Fibroblast of lung (primary cell): ENCODE data around the gene TNRC6A. TPM values are rescaled to one million over a fixed set of nuclear protein-coding genes. Genes with fewer than 3 reads are reported as not detected.

Experiments
- DNase-seq, 2 donors: peaks; one replicate each; pipeline versions ENCODE4 v3.0.0 to v3.0.0-alpha.2; 2010; ENCODE audit warnings: low read depth in 2 of 2
- H2AFZ ChIP-seq: 2 replicates; pipeline ENCODE4 v1.5.1; 2012; ENCODE audit warnings: low read length, control low read depth, inconsistent platforms
- H3K27ac ChIP-seq: 2 replicates; pipeline ENCODE4 v1.5.1; 2011; ENCODE audit warnings: low read length, control low read depth; ENCODE audit not compliant: insufficient read depth
- H3K27me3 ChIP-seq: 2 replicates; pipeline ENCODE4 v1.5.1; 2011; ENCODE audit warnings: mild to moderate bottlenecking, low read length; ENCODE audit not compliant: control insufficient read depth, insufficient read depth
- H3K36me3 ChIP-seq: 2 replicates; pipeline ENCODE4 v1.5.1; 2011; ENCODE audit warnings: low read length; ENCODE audit not compliant: control insufficient read depth, insufficient read depth
- H3K4me1 ChIP-seq: 2 replicates; pipeline ENCODE4 v1.5.1; 2011; ENCODE audit warnings: low read length; ENCODE audit not compliant: control insufficient read depth, insufficient read depth; ENCODE audit errors: extremely low read depth
- H3K4me2 ChIP-seq: 2 replicates; pipeline ENCODE4 v1.5.1; 2011; ENCODE audit warnings: low read length, control low read depth; ENCODE audit not compliant: insufficient read depth; ENCODE audit errors: extremely low read depth
- H3K4me3 ChIP-seq, 4 experiments: fragments of 200-600 bp in 1 of 4; sonication (generic) in 1 of 4; replicated peaks in 1 of 4; 2 replicates each; pipeline ENCODE4 v1.5.1; 2011 to 2016; ENCODE audit warnings: low read length in 4 of 4, low read depth in 3 of 4, mild to moderate bottlenecking in 3 of 4, control low read depth in 2 of 4, inconsistent platforms in 1 of 4, mixed read lengths in 1 of 4; ENCODE audit not compliant: insufficient read depth in 1 of 4; ENCODE audit errors: control extremely low read depth in 1 of 4
- H3K79me2 ChIP-seq: 2 replicates; pipeline ENCODE4 v1.5.1; 2012; ENCODE audit warnings: mild to moderate bottlenecking, low read length, inconsistent platforms; ENCODE audit not compliant: control insufficient read depth, insufficient read depth
- H3K9ac ChIP-seq: 2 replicates; pipeline ENCODE4 v1.5.1; 2011; ENCODE audit warnings: mild to moderate bottlenecking, low read length, control low read depth; ENCODE audit not compliant: insufficient read depth
- H3K9me3 ChIP-seq: 2 replicates; pipeline ENCODE4 v1.5.1; 2012; ENCODE audit warnings: low read depth, low read length; ENCODE audit not compliant: control insufficient read depth, insufficient read depth
- H4K20me1 ChIP-seq: 2 replicates; pipeline ENCODE4 v1.5.1; 2011; ENCODE audit warnings: low read length; ENCODE audit not compliant: control insufficient read depth, insufficient read depth; ENCODE audit errors: extremely low read depth
- EZH2 ChIP-seq: IDR thresholded peaks from 2 replicates; pipeline ENCODE4 v1.5.1; 2012; ENCODE audit warnings: low read length, control low read depth, mild to moderate bottlenecking; ENCODE audit errors: missing control alignments
- polyA plus RNA-seq, 2 donors: library from polyadenylated mRNA; depleted of rRNA in 1 of 2; stranded (reverse) in 1 of 2; unstranded in 1 of 2; fragments of >200 nt; gene quantifications; 2 replicates each; pipeline ENCODE4 v1.2.1, GENCODE V29; 2011 to 2012; ENCODE audit warnings: missing spikeins in 1 of 2
- total RNA-seq: library from RNA; depleted of rRNA; stranded (reverse); fragments of >200 nt; gene quantifications from 2 replicates; pipeline ENCODE4 v1.2.1, GENCODE V29; 2014
- TF ChIP-seq, protein P1 (sequence below), 2 donors: IDR thresholded peaks in 1 of 2; conservative IDR thresholded peaks in 1 of 2; 1 replicate in 1 of 2; 2 replicates in 1 of 2; pipeline ENCODE4 v1.5.1; 2011 to 2012; ENCODE audit warnings: low read length in 2 of 2, control low read depth in 1 of 2, inconsistent platforms in 1 of 2, low read depth in 1 of 2, mild to moderate bottlenecking in 1 of 2

Gene TNRC6A
- total and polyA plus RNA-seq, 2 donors (not counting 1 experiment from before 2014, with no cell fraction given): 49.4 to 51.5 TPM

DNA sequence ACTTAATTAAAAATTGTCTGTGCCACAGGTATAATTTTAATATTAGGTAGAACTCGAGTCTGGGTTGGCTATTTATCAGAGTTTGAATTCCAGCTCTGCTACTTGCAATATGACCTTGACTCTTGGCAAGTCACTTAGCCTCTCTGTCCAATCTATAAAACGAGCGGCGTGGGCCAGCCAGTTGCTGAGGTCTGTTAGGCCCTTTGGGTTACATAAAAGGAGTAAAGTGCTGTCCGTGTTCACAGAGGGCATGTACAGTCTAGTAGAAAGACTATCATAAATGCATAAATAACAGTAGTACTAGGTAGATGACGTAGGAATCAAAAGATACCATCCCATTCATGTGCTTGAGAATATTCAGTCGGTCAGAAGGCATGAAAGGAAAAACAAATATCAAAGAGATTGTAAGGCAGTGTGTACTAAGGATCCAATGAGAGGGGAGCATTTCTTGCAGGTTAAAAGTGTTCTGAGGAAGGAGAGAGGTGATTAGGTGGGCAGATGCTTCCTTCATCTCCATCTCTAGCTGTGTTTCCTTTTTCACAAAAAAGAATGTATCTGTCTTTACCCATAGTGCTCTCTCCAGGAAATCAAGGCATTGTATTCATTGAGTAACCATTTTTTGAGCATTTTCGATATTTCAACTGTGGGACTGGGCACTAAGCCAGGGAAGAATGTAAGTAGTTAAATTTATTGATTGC lies 2.4 kb downstream of the TNRC6A start:
- no peaks in the 10 kb centered on the region for H3K27me3 ChIP-seq
- H3K9ac ChIP-seq: no peak overlapping the region
- no peak overlapping the region for H2AFZ ChIP-seq
- H3K4me1 ChIP-seq: peaks cover 12% of the 10 kb centered on the region
- H3K9me3 ChIP-seq: no peaks in the 10 kb centered on the region
- peaks cover 63% of the 10 kb centered on the region for H3K79me2 ChIP-seq
- H3K36me3 ChIP-seq: no peaks in the 10 kb centered on the region
- H3K4me2 ChIP-seq: peak overlapping the region; percentile 83
- no peaks in the 10 kb centered on the region for H4K20me1 ChIP-seq
- no peak for TF ChIP-seq EZH2
- TF ChIP-seq, protein P1, sequence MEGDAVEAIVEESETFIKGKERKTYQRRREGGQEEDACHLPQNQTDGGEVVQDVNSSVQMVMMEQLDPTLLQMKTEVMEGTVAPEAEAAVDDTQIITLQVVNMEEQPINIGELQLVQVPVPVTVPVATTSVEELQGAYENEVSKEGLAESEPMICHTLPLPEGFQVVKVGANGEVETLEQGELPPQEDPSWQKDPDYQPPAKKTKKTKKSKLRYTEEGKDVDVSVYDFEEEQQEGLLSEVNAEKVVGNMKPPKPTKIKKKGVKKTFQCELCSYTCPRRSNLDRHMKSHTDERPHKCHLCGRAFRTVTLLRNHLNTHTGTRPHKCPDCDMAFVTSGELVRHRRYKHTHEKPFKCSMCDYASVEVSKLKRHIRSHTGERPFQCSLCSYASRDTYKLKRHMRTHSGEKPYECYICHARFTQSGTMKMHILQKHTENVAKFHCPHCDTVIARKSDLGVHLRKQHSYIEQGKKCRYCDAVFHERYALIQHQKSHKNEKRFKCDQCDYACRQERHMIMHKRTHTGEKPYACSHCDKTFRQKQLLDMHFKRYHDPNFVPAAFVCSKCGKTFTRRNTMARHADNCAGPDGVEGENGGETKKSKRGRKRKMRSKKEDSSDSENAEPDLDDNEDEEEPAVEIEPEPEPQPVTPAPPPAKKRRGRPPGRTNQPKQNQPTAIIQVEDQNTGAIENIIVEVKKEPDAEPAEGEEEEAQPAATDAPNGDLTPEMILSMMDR (conservative IDR thresholded peaks at IDR 0.05 in 1 of 2, IDR thresholded peaks at IDR 0.05 in 1 of 2; ENCODE audit: low read depth in 1 of 2, low read length in 2 of 2): no peak
- no peak for DNase-seq
- peak overlapping the region; percentile 44 to 95 (median 76) for H3K4me3 ChIP-seq
- no peak overlapping the region for H3K27ac ChIP-seq

DNA sequence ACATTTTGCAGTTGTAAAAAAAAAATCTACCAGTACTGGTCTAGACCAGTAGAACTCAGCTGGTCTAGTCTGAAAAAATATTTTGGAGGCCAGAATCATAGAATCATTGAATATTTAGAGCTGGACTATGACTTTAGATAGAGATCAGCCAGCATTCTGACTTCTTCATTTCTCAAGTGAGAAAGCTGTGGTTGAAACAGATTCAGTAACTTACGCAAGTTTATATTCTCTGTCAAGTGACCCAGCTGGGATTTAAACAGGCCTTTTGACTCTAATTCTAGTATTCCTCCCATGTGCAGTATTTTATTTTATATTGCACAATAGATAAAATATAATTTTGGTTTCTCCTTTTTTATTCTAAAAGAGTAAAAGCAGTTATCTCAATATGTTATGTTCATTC lies 4.9 kb downstream of the TNRC6A start:
- peaks cover 12% of the 10 kb centered on the region for H3K4me1 ChIP-seq
- no peaks in the 10 kb centered on the region for H4K20me1 ChIP-seq
- no peak overlapping the region for H3K4me2 ChIP-seq

DNA sequence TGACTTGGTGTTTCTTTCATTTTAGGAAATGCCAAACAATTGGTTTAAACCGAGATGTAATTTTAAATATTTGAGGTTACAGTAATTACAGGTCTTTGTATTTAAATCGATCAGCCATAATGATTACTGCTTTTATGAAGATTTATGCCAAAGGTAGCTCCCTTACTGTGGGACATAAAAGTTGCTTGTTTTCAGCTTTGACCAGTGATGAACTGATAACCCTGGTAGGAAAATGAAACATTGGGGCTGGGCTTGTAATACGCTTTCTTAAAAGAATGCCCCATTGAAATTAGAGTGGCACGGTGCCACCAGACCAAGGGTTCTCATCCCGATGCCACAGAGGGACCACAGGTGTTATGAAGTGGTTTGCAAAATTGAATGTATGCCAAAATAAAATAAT lies 7.3 kb downstream of the TNRC6A start:
- Histone ChIP-seq H3K9me3 (no peaks in the 10 kb centered on the region), H3K4me2 (no peak overlapping the region), H2AFZ (no peak overlapping the region), H3K27ac (peak overlapping the region; percentile 2), H3K4me3 (peak overlapping the region in 1 of 4 experiments; percentile 23), H3K27me3 (no peaks in the 10 kb centered on the region), H3K36me3 (no peaks in the 10 kb centered on the region), H3K9ac (no peak overlapping the region), H3K79me2 (peaks cover 86% of the 10 kb centered on the region), H4K20me1 (no peaks in the 10 kb centered on the region), H3K4me1 (peaks cover 12% of the 10 kb centered on the region)
- no peak for DNase-seq
- TF ChIP-seq, protein P1 (conservative IDR thresholded peaks at IDR 0.05 in 1 of 2, IDR thresholded peaks at IDR 0.05 in 1 of 2; ENCODE audit: low read depth in 1 of 2, low read length in 2 of 2): no peak
- TF ChIP-seq EZH2: no peak

More for the DNA sequence above, 4.9 kb downstream of the TNRC6A start:
- Histone ChIP-seq H3K27ac (no peak overlapping the region), H3K36me3 (no peaks in the 10 kb centered on the region), H3K4me3 (no peak overlapping the region), H3K79me2 (peaks cover 80% of the 10 kb centered on the region), H2AFZ (no peak overlapping the region), H3K27me3 (no peaks in the 10 kb centered on the region), H3K9ac (no peak overlapping the region), H3K9me3 (no peaks in the 10 kb centered on the region)
- DNase-seq: peak; percentile 70 to 85
- TF ChIP-seq, protein P1 (conservative IDR thresholded peaks at IDR 0.05 in 1 of 2, IDR thresholded peaks at IDR 0.05 in 1 of 2; ENCODE audit: low read depth in 1 of 2, low read length in 2 of 2): no peak
- no peak for TF ChIP-seq EZH2
